ENCODE data around the gene CKAP5. TPM values are rescaled to one million over a fixed set of nuclear protein-coding genes. Genes with fewer than 3 reads are reported as not detected.
"Not testable (repeated sequence)": the region's sequence is repeated elsewhere in the genome, so short reads cannot be mapped to it uniquely, and the experiment has no call there.

CKAP5 gene
- total RNA-seq, 1 experiment from 2014 or later, result 572 TPM

GRCh38 chr11:46718155-46719019 is 127.7 kb downstream of the CKAP5 start:
- CTCF ChIA-PET, result no interaction called here
- Histone ChIP-seq H3K36me3 (ENCODE audit: insufficient read depth, low read length, poor library complexity, severe bottlenecking) (no peaks in the 10 kb centered on the region), H3K27ac (ENCODE audit: low read depth, low read length, poor library complexity, severe bottlenecking) (no peak overlapping the region), H3K27me3 (replicated peaks; ENCODE audit: insufficient read depth, low read depth, low read length, poor library complexity) (no peaks in the 10 kb centered on the region), H3K4me3 (ENCODE audit: low read depth, low read length, poor library complexity, severe bottlenecking) (no peak overlapping the region), H3K4me1 (ENCODE audit: insufficient read depth, low read length, poor library complexity, severe bottlenecking) (no peaks in the 10 kb centered on the region), H3K9me3 (ENCODE audit: low read depth, low read length, poor library complexity, severe bottlenecking) (no peaks in the 10 kb centered on the region)
- no TSS peak for BruUV-seq (replicated peaks)
- intact Hi-C loops (cut with micrococcal nuclease; ENCODE audit: unreplicated experiment), result no loop called here
- no peak for TF ChIP-seq CTCF (conservative IDR thresholded peaks at IDR 0.05; ENCODE audit: low read depth, low read length)
- TF ChIP-seq EZH2 (IDR thresholded peaks at IDR 0.05; ENCODE audit: borderline replicate concordance, low read depth, low read length, poor library complexity, severe bottlenecking), result no peak
- POLR2A ChIA-PET (ENCODE audit: low non-redundant PET), result interaction anchor here (0.9 kb wide), 1 partner anchor 18 kb away, joined by 3 read pairs; the partner anchor contains the start of gene ARHGAP1
- DNase-seq (ENCODE audit: low spot score), result no peak

- H3K9me3 ChIP-seq (ENCODE audit: low read depth, low read length, poor library complexity, severe bottlenecking); H3K4me1 ChIP-seq (ENCODE audit: insufficient read depth, low read length, poor library complexity, severe bottlenecking); H3K36me3 ChIP-seq (ENCODE audit: insufficient read depth, low read length, poor library complexity, severe bottlenecking); BruUV-seq (replicated peaks); POLR2A ChIA-PET (ENCODE audit: low non-redundant PET); intact Hi-C loops (cut with micrococcal nuclease; ENCODE audit: unreplicated experiment); CTCF ChIA-PET; H3K27ac ChIP-seq (ENCODE audit: low read depth, low read length, poor library complexity, severe bottlenecking); H3K4me3 ChIP-seq (ENCODE audit: low read depth, low read length, poor library complexity, severe bottlenecking); DNase-seq (ENCODE audit: low spot score); H3K27me3 ChIP-seq (replicated peaks; ENCODE audit: insufficient read depth, low read depth, low read length, poor library complexity): not testable (repeated sequence)
These were observed 128.3 kb downstream of the CKAP5 start for GRCh38 chr11:46717825-46718154.

- no peaks in the 10 kb centered on the region for H3K4me1 ChIP-seq (ENCODE audit: insufficient read depth, low read length, poor library complexity, severe bottlenecking)
- POLR2A ChIA-PET (ENCODE audit: low non-redundant PET), result interaction anchor here (0.6 kb wide), 1 partner anchor 74 kb away, joined by 4 read pairs; no protein-coding TSS in a partner anchor
These were observed 133.1 kb downstream of the CKAP5 start for GRCh38 chr11:46712874-46713576.

More at GRCh38 chr11:46712874-46713576, 133.1 kb downstream of the CKAP5 start:
- H3K9me3 ChIP-seq (ENCODE audit: low read depth, low read length, poor library complexity, severe bottlenecking), result no peaks in the 10 kb centered on the region
- CTCF ChIA-PET, result no interaction called here
- no peaks in the 10 kb centered on the region for H3K36me3 ChIP-seq (ENCODE audit: insufficient read depth, low read length, poor library complexity, severe bottlenecking)
- H3K27ac ChIP-seq (ENCODE audit: low read depth, low read length, poor library complexity, severe bottlenecking), result no peak overlapping the region
- intact Hi-C loops (cut with micrococcal nuclease; ENCODE audit: unreplicated experiment), result no loop called here
- no peak for DNase-seq (ENCODE audit: low spot score)
- no TSS peak for BruUV-seq (replicated peaks)
- no peaks in the 10 kb centered on the region for H3K27me3 ChIP-seq (replicated peaks; ENCODE audit: insufficient read depth, low read depth, low read length, poor library complexity)
- no peak overlapping the region for H3K4me3 ChIP-seq (ENCODE audit: low read depth, low read length, poor library complexity, severe bottlenecking)
- no peak for TF ChIP-seq CTCF (conservative IDR thresholded peaks at IDR 0.05; ENCODE audit: low read depth, low read length)
- TF ChIP-seq EZH2 (IDR thresholded peaks at IDR 0.05; ENCODE audit: borderline replicate concordance, low read depth, low read length, poor library complexity, severe bottlenecking), result no peak
